SU-DHL-6 (cell line): ENCODE results near the gene CHRNE.

Experiments used
- EZH2phosphoT487 ChIP-seq: fragments of 200-600 bp; sonication (generic), shearing (Covaris generic); conservative IDR thresholded peaks from 2 replicates; pipeline ENCODE4 v1.6.1; 2018; ENCODE audit warnings: mild to moderate bottlenecking, antibody characterized with exemption, low read length, moderate library complexity, mixed read lengths
- TF ChIP-seq, protein P1 (sequence below): fragments of 200-600 bp; sonication (generic); IDR thresholded peaks from one replicate; pipeline ENCODE4 v1.5.1; 2017; ENCODE audit warnings: antibody characterized with exemption, mild to moderate bottlenecking, low read length, moderate library complexity; ENCODE audit not compliant: insufficient read depth, poor library complexity, severe bottlenecking

DNA sequence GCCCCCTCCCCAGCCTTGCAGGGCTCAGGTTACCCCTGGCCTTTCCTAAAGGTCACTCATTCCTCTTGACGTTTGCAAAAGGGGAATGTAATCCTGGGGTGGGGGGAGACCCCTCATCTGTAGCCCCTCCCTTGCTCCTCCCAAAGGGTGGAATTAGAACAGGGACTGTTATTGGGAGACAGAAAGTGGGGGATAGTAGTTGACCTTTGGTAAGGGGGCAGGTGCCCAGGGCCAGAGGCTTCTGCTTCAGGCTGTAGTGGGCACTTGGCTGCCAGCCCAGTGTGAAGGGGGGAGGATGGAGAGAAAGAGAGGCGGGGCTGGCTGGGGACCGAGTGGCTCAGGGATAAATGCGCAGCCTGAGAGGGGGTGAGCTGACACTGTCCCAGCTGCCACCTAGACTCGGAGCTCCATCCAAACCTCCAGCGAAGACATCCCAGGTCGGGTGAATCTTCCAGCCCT is 47.9 kb upstream of the CHRNE start, which contains the start of gene ENO3:
- TF ChIP-seq, protein P1, sequence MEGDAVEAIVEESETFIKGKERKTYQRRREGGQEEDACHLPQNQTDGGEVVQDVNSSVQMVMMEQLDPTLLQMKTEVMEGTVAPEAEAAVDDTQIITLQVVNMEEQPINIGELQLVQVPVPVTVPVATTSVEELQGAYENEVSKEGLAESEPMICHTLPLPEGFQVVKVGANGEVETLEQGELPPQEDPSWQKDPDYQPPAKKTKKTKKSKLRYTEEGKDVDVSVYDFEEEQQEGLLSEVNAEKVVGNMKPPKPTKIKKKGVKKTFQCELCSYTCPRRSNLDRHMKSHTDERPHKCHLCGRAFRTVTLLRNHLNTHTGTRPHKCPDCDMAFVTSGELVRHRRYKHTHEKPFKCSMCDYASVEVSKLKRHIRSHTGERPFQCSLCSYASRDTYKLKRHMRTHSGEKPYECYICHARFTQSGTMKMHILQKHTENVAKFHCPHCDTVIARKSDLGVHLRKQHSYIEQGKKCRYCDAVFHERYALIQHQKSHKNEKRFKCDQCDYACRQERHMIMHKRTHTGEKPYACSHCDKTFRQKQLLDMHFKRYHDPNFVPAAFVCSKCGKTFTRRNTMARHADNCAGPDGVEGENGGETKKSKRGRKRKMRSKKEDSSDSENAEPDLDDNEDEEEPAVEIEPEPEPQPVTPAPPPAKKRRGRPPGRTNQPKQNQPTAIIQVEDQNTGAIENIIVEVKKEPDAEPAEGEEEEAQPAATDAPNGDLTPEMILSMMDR, result no peak
- no peak for TF ChIP-seq EZH2phosphoT487
